AG04449 (cell line): Measurements from ENCODE around the gene KAZN.

Experiments
- CTCF ChIA-PET: fragments of 350-600 bp; formaldehyde crosslinking; extraction: SDS; loops from one replicate; lab custom pipeline; 2021; ENCODE audit warnings: antibody characterized with exemption; lab: Yijun Ruan, JAX
- POLR2A ChIA-PET: fragments of 400-600, 350-600 bp; formaldehyde crosslinking; extraction: SDS; loops from one replicate; lab custom pipeline; 2020; ENCODE audit warnings: antibody characterized with exemption, inconsistent platforms; lab: Yijun Ruan, JAX
- DNase-seq: peaks from one replicate; pipeline ENCODE4 v3.0.0-alpha.2; 2010; ENCODE audit warnings: low read depth, low spot score
- H3K4me3 ChIP-seq: 2 replicates; pipeline ENCODE4 v1.5.1; 2011; ENCODE audit warnings: low read depth, mild to moderate bottlenecking, control low read depth, low read length
- TF ChIP-seq, protein P1 (sequence below): IDR thresholded peaks from one replicate; pipeline ENCODE4 v1.5.1; 2011; ENCODE audit warnings: mild to moderate bottlenecking, moderate library complexity, low read length, control low read depth, inconsistent platforms; ENCODE audit not compliant: insufficient read depth; ENCODE audit errors: missing control alignments

KAZN gene

DNA sequence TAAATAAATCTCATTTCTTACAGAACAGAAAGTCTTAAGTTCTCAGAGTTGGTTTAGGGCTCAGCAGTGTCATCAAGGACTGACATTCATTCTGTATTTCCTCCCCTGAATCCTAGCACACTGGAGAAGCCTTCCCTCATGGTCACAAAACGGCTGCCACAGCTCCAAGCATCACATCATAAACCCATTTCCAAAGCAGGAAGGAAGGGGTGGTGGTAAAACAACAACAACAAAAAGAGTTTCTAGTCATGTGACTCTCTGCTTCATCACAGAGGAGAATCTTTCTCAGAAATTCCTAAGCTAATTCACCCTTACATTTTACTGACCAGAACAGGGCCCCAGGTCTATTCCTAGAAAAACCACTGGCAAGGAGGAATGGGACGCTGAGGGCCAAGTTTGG, 210.3 kb downstream of the KAZN start:
- no peak overlapping the region for H3K4me3 ChIP-seq
- TF ChIP-seq, protein P1, sequence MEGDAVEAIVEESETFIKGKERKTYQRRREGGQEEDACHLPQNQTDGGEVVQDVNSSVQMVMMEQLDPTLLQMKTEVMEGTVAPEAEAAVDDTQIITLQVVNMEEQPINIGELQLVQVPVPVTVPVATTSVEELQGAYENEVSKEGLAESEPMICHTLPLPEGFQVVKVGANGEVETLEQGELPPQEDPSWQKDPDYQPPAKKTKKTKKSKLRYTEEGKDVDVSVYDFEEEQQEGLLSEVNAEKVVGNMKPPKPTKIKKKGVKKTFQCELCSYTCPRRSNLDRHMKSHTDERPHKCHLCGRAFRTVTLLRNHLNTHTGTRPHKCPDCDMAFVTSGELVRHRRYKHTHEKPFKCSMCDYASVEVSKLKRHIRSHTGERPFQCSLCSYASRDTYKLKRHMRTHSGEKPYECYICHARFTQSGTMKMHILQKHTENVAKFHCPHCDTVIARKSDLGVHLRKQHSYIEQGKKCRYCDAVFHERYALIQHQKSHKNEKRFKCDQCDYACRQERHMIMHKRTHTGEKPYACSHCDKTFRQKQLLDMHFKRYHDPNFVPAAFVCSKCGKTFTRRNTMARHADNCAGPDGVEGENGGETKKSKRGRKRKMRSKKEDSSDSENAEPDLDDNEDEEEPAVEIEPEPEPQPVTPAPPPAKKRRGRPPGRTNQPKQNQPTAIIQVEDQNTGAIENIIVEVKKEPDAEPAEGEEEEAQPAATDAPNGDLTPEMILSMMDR: no peak
- POLR2A ChIA-PET: no interaction called here
- CTCF ChIA-PET: no interaction called here
- DNase-seq: no peak

DNA sequence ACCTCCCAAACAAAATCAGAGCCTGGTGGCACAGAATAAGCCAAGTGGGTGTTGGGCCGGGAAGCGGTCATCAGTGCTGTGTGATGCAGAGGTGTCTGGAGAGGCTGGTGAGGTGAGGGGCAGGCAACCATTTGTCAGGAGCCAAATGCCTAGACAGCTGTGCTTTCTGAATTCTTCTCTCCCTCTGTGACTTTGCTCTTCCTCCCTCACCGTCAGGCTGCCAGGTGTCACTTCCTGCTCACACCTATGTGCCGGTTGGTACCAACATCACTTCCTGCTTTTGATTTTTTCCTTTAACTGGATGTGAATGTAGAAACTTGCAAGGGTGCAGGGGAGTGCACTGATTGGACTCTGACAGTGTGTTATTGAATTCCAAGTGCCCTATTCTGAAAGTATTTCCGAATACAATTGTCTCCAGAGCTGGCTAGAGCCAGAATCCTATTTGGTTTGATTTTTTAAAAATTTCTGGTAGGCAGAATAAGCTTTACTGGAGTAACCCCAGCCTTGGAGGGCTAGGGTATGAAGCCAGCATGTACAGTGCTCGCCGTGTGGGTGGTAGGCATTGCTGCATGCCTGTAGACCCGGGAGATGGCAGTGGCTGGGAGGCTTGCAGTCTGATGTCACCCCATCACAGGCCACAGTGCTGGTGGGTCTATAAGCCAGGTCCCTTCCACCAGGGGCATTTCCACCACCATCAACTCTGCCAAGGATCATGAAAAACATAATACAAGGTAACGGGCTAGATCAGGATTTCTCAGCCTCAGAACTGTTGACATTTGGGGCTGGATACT, 210.9 kb downstream of the KAZN start:
- POLR2A ChIA-PET: no interaction called here
- TF ChIP-seq, protein P1: no peak
- no peak overlapping the region for H3K4me3 ChIP-seq
- CTCF ChIA-PET: no interaction called here
- DNase-seq: no peak

DNA sequence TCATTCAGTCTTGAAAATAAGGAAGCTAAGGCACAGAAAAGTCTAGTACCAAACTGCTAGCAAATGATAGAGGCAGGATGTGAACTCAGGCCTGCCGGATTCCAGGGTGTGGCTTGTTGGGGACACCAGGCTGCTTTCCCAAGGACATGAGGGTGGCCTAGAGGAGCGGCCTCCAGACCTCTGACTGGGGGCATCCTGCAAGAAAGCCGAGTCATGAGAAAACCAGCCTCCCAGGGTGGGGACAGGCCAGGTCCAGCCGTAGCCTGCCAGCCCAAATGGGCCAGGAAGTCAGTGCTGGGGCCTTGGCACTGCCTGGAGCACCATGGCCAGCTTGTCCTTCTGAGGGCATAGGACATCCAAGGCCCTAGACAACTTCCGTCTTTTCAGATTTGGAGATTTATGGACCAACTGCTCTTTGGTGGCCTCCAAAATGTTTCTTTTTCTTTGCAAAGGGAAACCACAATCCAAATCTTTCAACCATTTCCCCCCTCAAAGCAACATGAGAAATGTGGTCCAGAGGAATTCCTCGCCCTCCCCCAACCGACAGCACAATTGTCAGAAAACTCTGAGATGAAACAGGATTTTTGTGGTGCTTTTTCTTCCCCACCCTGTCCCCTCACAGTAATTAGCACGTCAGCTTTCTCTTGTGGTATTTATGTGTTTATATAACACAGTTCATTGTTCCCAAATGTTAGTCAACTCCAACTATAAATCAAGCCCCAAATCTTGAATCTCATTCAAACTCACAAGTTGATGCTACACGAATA, 212.3 kb downstream of the KAZN start:
- DNase-seq: no peak
- H3K4me3 ChIP-seq: no peak overlapping the region
- ChIA-PET CTCF (interaction anchor here (0.7 kb wide), 1 partner anchor 230 kb away, joined by 3 read pairs; no protein-coding TSS in a partner anchor), POLR2A (no interaction called here)
- TF ChIP-seq, protein P1: no peak

DNA sequence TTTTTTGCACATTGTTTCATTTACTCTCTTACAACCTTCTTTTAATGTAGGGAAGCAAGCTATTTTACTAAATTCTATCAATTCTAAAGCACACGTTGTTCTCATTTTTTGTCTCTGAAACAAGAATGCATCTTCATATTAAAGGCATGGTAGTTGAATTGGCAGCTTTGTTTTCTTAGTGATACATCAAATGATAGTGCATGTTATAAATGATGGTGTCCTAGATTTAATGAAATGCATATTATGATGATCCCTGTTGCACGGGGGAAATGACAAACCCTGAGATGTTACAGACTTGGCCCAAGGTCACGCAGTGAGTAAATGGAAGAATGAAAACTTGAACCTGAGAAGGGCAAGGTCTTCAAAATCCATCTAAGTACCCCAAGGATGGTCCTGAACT, 213.1 kb downstream of the KAZN start:
- POLR2A ChIA-PET: interaction anchor here (0.5 kb wide), 1 partner anchor 82 kb away, joined by 3 read pairs; no protein-coding TSS in a partner anchor
- no peak for DNase-seq
- H3K4me3 ChIP-seq: no peak overlapping the region
- CTCF ChIA-PET: no interaction called here
- TF ChIP-seq, protein P1: no peak

DNA sequence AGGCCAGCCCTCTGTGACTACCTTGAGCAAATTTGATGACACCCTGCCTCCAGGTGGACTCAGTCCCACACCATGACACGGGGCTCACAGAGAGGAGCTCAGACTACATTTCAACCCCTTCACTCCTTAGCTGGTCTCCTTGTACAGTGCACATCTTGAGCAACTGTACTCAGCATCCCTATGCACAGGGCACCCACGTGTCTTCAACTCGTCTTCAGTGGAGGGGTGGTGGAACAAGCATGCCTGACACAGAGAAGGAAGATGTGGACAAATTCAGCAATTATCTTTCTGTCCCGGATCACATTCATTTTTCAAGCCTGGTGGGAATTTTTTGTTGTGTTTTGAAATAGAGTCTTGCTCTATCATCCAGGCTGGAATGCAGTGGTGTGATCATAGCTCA, 213.7 kb downstream of the KAZN start:
- ChIA-PET POLR2A (no interaction called here), CTCF (no interaction called here)
- TF ChIP-seq, protein P1: no peak
- no peak for DNase-seq
- H3K4me3 ChIP-seq: no peak overlapping the region

DNA sequence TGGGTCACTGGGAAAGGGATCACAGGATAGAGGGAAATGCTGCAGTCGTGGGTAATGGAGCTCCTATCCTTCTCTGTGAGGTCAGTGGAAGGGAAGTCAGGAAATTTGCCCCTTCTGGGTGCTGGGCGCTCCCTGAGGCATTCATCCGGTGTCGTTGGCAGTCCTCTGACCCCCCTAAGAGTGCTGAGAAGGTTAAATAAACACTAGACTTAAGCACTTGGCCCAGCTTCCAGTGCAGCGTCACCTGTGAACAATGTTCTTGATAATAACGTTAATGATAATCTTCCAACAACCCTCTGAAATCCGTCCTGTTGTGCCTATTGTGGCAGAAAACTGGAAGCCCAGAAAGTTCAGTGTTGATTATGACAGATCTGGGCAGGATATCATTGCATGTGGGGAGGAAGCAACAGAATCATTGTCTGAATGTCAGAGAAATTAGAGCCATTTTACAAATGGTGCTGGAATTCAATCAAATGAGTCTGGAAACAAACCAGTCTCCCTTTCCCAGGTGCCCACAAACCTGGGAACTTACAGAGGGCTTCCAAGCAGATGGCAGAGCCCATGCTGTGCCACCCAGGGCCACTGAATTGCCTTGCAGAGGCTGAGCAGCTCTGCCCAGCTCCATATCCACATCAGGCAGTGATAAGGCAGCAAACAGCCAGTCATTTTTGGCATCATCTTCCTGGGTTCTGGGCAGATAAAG, 216.8 kb downstream of the KAZN start:
- H3K4me3 ChIP-seq: no peak overlapping the region
- TF ChIP-seq, protein P1: no peak
- ChIA-PET CTCF (interaction anchor here (1.2 kb wide), 1 partner anchor 37 kb away, joined by 3 read pairs; no protein-coding TSS in a partner anchor), POLR2A (no interaction called here)
- no peak for DNase-seq
